H4 (cell line): ENCODE results near the gene STAT3. TPM values are rescaled to one million over a fixed set of nuclear protein-coding genes. Genes with fewer than 3 reads are reported as not detected.
"Not testable (repeated sequence)": the region's sequence is repeated elsewhere in the genome, so short reads cannot be mapped to it uniquely, and the experiment has no call there.

Source experiments
- DNase-seq: peaks from one replicate; pipeline ENCODE4 v3.0.0-alpha.2; 2015; ENCODE audit warnings: low spot score
- total RNA-seq: library from RNA; depleted of rRNA; stranded (reverse); fragments of >200 nt; shearing (Covaris generic); gene quantifications from 2 replicates; pipeline ENCODE4 v1.2.3, GENCODE V29; 2014

STAT3 gene
- total RNA-seq, 1 experiment from 2014 or later = 77.5 TPM

DNA sequence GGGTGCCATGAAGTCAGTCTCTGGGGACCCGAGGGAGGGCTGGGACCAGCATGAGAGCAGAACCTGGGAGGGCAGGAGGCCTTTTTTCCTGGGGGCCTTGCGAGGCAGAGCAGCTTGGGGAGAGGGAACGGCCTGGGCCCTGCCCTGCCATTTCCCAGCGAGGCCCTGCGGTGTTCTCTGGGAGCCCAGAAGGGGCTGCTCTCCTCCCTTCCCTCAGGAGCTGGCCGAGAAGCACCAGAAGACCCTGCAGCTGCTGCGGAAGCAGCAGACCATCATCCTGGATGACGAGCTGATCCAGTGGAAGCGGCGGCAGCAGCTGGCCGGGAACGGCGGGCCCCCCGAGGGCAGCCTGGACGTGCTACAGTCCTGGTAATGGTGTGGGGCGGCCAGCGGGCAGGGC lies 88.3 kb downstream of the STAT3 start:
- not testable (repeated sequence) for DNase-seq

DNA sequence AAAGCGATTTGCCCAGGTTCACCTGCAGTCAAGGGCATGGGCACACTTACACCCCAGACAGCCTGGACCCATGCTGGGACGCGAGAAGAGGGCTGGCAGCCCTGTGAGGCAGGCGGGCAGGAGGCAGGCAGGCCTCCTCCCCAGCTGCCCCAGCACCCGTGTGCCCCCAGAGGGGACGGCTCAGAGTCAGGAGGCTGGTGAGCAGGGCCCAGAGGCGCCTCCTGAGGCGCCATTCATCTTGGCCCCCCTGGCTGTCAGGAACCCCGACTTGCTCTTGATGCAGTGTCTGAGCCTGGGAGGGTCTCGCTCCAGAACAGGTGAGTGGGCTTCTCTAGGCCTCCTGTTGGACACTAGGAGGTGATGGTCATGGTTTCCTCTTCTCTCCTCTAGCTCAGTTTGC lies 88.9 kb downstream of the STAT3 start:
- not testable (repeated sequence) for DNase-seq

DNA sequence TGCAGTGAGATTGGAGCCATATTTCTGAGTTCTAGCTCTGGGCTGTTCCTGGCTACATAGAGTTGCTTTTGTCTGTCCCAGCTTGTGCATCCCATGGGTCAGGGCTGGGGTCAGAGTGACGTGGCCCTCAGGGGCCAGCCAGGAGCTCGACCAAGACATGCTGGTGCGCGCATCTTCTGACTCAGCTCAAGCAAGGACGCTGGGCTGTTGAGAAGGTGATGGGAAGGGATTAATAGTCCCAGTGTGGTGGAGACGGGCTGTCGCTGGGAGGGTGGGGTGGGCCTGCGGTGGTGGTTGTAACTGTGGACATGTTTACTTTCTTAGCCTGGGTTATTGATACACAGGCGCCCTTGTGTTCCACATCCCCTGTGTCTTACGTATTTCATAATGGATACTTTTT lies 90.5 kb downstream of the STAT3 start:
- not testable (repeated sequence) for DNase-seq

GRCh38 chr17:42296012-42296411 lies 92.2 kb downstream of the STAT3 start:
- DNase-seq = no peak

DNA sequence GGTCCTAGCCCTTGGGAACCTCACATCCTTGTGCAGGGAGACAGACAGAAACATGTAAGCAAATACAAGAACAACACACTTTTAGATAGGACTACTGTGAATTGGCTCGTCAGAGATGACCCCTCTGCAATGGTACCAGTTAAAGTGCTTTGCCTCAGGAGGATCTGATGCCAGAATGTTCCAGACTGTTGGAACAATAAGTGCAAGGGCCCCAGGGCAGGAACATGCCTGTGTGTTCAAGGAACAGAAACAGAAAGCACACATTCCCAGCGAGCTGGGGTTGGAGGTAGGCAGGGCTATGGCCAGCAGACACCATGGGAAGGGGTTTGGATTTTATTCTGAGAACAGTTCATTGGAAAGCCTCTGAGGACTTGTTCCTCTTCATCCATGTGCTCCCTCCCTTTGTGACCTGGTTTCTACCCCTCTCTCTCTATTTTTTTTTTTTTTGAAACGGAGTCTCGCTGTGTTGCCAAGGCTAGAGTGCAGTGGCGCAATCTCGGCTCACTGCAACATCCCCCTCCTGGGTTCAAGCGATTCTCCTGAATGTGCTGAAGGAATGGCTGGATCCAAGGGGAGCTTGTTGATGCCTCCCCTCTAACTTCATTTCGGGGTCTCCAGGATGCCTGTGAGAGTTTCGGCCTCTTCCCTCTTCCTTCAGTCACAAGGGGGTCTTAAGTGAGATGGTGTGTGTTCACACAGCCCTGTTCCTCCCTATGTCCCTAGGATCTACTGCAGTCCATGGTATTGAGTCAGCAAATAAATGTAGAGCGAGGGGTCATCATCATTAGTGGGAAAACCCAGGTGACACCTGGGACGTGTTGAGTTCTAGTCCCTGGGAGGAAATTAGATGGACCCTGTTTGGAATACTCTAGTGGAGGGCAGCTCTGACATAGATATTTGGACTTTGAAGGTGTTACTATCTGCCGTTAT lies 93.5 kb downstream of the STAT3 start:
- DNase-seq = no peak

DNA sequence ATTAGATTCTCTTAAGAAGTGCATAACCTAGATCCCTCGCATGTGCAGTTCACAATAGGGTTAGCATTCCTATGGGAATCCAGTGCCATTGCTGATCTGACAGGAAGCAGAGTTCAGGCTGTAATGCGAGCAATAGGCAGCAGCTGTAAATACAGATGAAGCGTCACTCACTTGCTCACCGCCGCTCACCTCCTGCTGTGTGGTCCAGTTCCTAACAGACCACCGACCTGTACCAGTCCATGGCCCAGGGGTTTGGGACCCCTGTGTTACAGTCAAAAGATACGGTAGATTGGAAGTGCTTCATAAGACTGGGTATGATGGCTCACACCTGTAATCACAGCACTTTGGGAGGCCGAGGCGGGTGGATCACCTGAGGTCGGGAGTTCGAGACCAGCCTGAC lies 97.1 kb downstream of the STAT3 start:
- DNase-seq = no peak

DNA sequence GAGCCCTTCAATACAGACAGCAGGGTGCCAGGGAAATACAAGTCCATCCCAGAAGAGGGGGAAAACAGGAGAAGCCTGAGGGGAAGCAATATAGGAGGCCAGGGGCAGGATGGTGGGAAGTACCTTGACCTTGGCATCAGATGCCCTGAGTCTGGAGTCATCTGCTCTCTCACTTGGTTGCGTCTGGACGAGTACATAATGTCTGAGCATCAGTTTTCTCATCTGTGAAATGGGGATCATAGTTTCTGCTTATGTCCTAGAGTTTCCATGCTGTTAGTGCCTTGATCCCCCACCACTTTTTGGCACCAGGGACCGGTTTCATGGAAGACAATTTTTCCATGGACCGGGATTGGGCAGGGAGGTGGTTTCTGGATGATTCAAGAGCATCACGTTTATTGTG lies 97.7 kb downstream of the STAT3 start:
- no peak for DNase-seq

DNA sequence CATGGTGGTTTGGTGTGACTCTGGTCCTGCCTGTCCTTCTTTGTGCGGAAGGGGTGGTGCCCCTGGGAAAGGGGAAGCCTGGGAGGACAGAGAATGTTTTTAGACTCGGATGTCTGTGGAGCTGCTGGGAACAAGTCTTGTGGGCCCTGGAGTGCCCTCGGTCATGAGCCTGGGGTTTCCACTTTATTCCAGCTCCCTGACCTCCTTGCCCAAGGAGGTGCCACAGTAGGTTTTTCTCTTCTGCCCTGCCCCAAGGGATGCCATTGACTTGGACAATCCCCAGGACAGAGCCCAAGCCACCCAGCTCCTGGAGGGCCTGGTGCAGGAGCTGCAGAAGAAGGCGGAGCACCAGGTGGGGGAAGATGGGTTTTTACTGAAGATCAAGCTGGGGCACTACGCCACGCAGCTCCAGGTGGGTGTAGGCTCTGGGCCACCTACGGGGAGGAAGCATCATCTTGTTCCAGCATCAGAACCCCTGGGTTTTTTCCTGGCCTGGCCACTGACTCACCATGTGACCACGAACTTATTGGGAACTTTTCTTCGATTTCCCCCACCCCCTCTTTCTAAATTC lies 98.5 kb downstream of the STAT3 start:
- DNase-seq = no peak

DNA sequence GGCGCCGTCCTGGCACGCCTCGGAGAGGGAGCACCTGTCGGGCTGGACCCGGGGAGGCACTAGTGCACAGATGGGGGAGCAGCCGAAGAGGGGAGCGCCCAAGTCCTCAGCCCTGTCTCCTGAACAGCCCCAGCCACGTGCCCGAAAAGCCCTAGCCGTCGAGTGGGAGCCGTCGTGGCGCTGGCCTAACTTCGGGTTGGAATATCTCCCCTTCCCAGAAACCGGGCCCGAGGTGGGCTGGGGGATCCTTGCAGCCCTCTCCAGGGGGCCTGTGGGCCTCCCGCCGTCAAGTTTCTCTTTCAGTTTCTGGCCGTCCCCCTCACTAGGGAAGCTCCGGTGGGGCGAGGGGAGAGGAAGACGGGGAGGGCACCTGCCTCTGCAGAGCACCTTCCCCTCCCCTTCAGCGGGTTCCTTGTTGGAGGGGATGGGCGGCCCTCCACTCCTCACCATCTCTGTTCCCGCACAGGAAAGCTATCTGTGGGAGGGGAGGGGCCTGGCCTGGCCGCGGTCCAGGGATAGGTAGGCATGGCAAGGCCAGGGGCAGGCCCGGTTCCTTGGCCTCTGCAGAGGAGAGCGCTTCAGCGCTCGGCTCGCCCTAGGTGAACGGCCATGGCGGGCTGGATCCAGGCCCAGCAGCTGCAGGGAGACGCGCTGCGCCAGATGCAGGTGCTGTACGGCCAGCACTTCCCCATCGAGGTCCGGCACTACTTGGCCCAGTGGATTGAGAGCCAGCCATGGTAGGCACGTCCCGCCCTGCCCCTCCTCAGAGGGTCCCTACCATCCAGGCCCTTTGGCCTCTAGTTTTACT lies 99.2 kb downstream of the STAT3 start:
- no peak for DNase-seq

DNA sequence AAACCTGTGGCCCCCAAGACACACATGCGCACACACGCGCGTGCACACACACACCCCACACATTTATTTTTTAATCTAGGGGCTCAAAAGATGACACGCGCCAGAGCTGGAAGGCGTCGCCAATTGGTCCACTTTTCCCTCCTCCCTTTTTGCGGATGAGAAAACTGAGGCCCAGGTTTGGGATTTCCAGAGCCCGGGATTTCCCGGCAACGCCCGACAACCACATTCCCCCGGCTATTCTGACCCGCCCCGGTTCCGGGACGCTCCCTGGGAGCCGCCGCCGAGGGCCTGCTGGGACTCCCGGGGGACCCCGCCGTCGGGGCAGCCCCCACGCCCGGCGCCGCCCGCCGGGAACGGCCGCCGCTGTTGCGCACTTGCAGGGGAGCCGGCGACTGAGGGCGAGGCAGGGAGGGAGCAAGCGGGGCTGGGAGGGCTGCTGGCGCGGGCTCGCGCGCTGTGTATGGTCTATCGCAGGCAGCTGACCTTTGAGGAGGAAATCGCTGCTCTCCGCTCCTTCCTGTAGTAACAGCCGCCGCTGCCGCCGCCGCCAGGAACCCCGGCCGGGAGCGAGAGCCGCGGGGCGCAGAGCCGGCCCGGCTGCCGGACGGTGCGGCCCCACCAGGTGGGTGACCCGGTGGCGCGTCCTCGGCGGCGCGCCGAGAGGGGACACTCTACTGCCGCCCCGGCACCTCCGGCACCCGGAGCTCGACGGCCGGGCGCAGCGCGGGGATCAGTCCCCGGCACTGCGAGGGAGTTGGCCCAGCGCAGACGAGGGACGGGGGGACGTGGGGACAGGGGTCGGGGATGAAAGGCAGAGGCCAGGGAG lies 100.1 kb downstream of the STAT3 start, which contains the start of gene STAT5A:
STAT5A (plus strand) TSS at position 522 of the 826 bp plus-strand sequence. CDS start 914 bp downstream, outside the sequence.
- DNase-seq = no peak

DNA sequence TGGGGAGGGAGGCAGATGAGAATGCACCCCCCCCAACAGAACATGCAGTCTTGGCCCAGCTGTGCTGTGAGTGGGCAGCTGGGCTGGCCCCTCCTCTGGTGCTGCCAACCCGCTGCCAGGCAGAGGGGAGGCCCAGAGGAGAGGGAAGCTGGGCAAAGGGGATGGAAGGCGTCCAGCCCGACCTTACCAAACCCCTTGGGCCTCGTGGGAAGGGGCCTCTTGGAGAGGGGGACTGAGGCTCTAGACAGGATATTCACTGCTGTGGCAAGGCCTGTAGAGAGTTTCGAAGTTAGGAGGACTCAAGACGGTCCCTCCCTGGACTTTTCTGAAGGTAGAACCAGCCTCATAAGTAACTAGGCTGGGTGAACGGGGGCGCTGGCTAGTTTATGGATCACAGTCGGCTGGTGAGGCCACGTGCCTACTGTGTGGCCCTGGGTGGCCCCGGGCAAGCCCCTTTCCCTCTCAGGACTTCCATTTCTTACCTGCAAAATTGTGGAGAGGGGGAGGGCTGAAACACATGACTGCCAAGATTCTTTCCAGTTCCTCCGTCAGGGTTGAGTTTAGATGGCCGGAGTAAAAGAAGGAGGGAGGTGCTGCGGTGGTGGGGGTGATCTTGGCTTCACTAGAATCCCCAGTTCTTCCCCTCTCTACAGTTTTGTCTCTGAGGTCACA lies 100.8 kb downstream of the STAT3 start:
- no peak for DNase-seq

- DNase-seq = no peak
Observed at GRCh38 chr17:42286411-42287221, 101.6 kb downstream of the STAT3 start.

DNA sequence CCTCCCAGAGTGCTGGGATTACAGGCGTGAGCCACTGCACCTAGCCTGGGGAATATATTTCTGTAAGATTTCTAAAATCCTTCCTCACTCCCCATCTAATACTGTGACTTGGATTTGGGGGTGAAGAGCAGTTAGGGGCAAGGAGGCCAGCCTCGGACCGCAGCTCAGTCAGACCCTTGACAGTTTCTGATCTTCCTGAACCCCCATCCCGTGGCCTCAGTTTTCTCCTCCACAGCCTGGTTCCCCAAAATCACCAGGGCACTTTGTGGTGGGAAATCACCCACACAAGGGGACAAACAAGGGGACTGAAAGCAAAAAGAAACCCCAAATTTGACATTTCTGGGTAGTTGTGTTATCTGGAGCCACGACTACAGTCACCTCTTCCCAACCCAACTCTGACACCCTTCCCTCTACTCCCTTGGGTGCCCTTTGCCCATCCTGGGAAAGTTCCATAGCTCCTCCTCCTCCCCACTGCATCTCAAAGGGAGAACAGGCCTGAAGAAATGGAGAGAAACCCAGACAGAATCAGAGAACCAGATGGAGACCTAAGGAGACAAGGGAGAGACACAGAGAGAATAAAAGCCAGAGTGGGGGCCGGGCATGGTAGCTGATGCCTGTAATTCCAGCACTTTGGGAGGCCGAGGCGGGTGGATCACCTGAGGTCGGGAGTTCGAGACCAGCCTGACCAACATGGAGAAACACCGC lies 102.7 kb downstream of the STAT3 start:
- DNase-seq = no peak

- DNase-seq = no peak
Observed at GRCh38 chr17:42284566-42284965, 103.7 kb downstream of the STAT3 start.

DNA sequence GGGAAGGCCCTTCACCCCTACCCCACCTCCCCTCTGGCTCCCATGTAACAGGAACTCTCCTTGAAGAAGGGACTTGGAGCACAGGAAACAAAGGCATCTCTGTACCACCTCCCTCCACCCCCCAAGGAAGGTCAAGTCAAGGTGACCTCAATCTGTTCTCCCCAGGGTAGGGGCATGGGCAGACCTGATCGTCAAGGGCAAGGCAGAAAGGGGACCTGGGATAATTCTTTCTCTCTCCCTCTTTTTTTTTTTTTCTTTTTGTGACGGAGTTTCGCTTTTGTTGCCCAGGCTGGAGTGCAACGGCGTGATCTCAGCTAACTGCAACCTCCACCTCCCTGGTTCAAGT lies 104.2 kb downstream of the STAT3 start:
- no peak for DNase-seq

DNA sequence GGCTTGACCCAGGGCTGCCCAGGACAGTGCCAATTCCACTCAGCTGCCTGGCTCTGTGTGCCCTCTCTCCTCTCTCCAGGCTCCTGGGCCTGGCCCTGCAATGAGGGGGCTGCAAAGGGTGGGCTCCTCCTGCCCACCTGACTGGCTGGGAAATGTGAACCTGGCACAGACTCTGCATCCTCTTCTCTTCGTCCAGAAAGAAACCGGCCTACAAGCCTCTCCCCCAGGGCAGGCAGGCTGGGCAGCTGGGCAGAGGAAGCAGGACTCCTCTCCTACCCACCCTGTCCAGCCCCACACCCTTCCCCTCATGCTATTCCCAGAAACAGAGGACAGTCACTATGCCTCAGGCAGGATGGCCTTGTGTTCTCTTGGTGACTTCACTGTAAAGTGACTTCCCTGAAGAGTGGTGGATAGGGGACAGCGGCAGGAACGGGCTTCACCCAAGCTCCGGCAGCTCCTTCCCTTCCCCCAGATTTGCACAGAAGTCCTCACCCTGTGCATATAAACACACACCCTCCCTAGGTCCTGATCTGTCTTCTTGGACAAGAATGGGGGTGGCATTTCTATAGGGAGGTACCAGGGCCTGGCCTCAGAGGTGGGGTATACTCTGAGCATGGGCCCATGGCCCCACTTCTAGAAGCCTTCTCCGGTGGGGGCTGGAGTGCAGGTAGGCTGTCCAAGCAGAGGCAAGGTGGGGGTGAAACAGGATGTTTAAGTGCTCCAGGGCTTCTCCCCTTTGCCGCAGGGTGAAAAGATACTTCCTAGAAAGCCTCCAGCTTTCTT lies 104.8 kb downstream of the STAT3 start:
- no peak for DNase-seq

GRCh38 chr17:42282478-42283080 lies 105.7 kb downstream of the STAT3 start:
- no peak for DNase-seq

DNA sequence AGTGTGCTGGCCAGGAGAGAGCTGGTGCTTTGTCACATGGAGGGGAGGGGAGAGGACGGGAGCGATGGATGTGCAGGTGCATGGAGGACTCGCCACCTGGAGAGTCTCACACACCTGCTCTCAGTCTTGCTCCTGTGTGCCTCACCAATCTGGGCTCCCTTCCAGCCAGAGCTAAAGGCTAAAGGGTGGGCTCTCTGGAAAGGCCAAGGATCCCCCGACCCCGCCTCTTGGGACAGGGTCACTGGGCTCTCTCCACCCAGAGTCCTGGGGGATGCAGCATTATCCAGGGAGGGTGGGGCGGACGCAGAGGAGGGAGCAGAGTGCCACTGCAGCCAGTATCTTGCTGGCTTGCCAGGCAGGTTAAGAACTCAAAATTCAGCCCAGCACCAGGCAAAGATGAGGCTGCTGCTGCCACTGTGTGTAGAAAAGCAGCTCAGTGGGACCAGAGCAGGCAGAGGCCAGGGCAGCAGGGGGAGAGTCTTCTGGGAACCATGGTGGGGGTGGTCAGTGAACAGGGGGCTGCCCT lies 106.6 kb downstream of the STAT3 start:
- no peak for DNase-seq
